H54 (cell line): ENCODE data around the gene EIF4E1B.

Source experiments
- DNase-seq: peaks from one replicate; pipeline ENCODE4 v3.0.0; 2011; ENCODE audit warnings: low spot score, mixed read lengths; ENCODE audit not compliant: insufficient read length
- FAIRE-seq: peaks from 3 replicates; lab custom pipeline; 2011; peaks lifted over from hg19 to GRCh38; lab: Jason Lieb, UNC
- POLR2A ChIP-seq: IDR thresholded peaks from 2 replicates; pipeline ENCODE4 v1.6.1; 2011; ENCODE audit warnings: low read depth, mild to moderate bottlenecking, low read length

The EIF4E1B gene

DNA sequence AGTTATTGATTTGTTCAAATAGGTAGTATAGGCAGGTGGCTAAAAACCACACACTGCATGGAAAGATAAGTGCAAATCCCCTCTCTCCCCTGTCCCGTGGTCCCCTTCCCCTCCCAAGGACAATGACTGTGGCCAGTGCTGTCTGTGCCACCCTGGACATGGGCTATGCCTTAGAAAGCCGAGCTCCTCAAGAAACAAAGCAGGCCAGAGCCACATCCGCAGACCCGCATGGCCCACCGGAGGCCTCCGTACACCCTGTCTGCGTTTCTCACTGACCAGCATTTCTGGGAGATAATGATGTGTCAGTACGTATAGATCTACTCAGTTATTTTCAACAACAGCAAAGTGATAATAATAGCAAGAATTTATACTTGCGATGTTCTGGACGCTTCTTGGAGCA is 33.1 kb downstream of the EIF4E1B start:
- TF ChIP-seq POLR2A: no peak
- DNase-seq (no peak), FAIRE-seq (no peak)

GRCh38 chr5:176664479-176664878 is 34.0 kb downstream of the EIF4E1B start:
- DNase-seq: no peak
- no peak for TF ChIP-seq POLR2A
- FAIRE-seq: no peak

- FAIRE-seq (no peak), DNase-seq (no peak)
Observed at GRCh38 chr5:176664886-176665285, 34.4 kb downstream of the EIF4E1B start.

DNA sequence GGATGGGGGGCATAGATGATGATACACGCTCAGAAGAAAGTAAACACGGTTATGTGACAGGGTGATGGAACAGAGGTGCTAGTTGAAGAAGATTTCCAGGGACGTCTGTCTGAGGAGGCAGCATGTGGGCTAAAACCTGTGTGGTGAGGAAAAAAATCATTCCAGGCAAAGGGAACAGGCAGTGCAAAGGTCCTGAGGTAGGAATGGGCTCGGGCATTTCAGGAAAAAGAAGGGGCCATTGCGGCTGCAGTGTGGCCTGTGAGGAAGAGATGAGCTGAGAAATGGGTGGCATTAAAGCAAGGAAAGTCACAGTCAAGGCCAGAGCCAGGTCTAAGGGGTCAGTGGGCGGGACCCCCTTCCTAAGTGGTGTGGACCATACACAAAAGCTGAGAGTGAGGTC is 35.0 kb downstream of the EIF4E1B start:
- DNase-seq: no peak
- no peak for TF ChIP-seq POLR2A
- no peak for FAIRE-seq

More at GRCh38 chr5:176664886-176665285, 34.4 kb downstream of the EIF4E1B start:
- TF ChIP-seq POLR2A: no peak

DNA sequence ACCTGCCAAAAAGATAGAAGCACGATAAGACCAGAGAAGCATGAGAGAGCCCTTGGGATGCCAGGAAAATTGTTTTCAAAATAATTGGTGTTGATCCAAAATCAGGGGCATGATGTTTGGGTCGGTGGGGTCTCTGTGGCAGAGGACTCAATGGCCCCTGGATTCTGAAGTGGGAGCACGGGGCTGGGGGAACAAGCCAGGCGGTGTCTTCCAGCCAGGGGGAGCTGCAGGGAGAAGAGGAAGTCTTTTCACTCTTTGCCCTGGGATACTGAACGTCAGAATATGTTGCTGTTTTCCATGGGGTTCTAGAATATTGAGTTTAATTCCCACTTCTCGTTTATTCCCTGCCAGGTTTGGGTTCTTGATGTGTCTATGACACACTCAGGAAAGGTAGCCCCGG is 37.2 kb downstream of the EIF4E1B start:
- DNase-seq (no peak), FAIRE-seq (no peak)
- no peak for TF ChIP-seq POLR2A

GRCh38 chr5:176670449-176670848 is 40.0 kb downstream of the EIF4E1B start:
- DNase-seq (no peak), FAIRE-seq (no peak)
- TF ChIP-seq POLR2A: no peak

- DNase-seq: no peak
- no peak for FAIRE-seq
- no peak for TF ChIP-seq POLR2A
Observed at GRCh38 chr5:176671399-176671798, 40.9 kb downstream of the EIF4E1B start.

GRCh38 chr5:176671890-176672747 is 41.6 kb downstream of the EIF4E1B start:
- FAIRE-seq (no peak), DNase-seq (no peak)
- TF ChIP-seq POLR2A: no peak

GRCh38 chr5:176673651-176674583 is 43.4 kb downstream of the EIF4E1B start:
- no peak for FAIRE-seq
- no peak for DNase-seq
- TF ChIP-seq POLR2A: no peak

- FAIRE-seq: no peak
- no peak for TF ChIP-seq POLR2A
- DNase-seq: no peak
Observed at GRCh38 chr5:176674799-176675198, 44.3 kb downstream of the EIF4E1B start.

GRCh38 chr5:176675676-176676360 is 45.3 kb downstream of the EIF4E1B start:
- no peak for TF ChIP-seq POLR2A
- FAIRE-seq: no peak
- peak; percentile 69 for DNase-seq

- FAIRE-seq (no peak), DNase-seq (peak; percentile 57)
Observed at GRCh38 chr5:176676361-176676824, 45.9 kb downstream of the EIF4E1B start.

GRCh38 chr5:176677209-176677939 is 46.9 kb downstream of the EIF4E1B start:
- no peak for FAIRE-seq
- no peak for DNase-seq
- TF ChIP-seq POLR2A: no peak

More at GRCh38 chr5:176676361-176676824, 45.9 kb downstream of the EIF4E1B start:
- no peak for TF ChIP-seq POLR2A

- TF ChIP-seq POLR2A: no peak
- no peak for DNase-seq
- no peak for FAIRE-seq
Observed at GRCh38 chr5:176678584-176678983, 48.1 kb downstream of the EIF4E1B start.
